Activated T-cell treated with anti-CD3 and anti-CD28 coated beads for 1 hour (primary cell): ENCODE measurements around the gene NOTCH1.
A peak's percentile ranks its signal among the peaks of the same experiment; 100 is the strongest.
"Not testable (repeated sequence)": the region's sequence is repeated elsewhere in the genome, so short reads cannot be mapped to it uniquely, and the experiment has no call there.

ENCODE experiments used
- DNase-seq: peaks from one replicate; pipeline ENCODE4 v3.0.0-alpha.2; 2020; ENCODE audit warnings: low read depth

The NOTCH1 gene

DNA sequence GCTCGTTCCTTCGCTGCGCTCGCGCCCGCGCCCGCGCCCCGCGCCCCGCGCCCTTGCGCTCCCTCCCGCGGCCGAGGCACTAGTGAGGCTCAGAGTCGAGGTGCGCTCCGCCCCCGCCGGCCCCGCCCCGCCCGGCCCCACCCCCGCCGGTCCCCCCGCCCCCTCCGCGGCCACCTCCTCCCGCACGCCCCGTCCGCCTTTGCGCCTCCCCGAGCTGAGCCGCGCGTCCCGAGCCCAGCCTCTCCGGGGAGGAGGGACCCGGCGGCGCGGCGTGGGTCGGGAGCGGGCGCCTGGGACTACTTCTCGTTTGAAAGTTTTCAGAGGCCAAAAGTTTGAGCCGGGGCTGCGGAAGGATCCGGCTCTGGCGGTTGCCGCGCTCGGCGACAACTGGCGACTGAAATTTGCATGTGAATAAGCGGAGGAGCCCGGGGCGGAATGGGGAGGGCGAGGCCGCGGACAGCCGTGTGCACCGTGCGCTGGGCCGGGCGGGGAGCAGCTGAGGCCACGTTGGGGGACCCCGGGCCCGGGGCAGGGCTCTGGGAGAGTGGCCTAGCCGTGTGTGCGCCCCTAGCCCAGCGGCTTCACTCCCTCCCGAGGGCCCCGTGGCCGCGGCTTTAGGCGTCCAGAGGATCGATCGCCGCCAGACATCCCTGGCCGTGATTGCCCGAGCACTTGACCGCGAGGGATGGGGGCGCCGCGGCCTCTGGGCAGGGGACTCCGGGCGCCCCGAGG, at the start of gene NOTCH1:
Gene NOTCH1 (minus strand): TSS at position 84 of the 732 bp plus-strand sequence. CDS start 262 bp downstream, outside the sequence.
- peak; percentile 79 for DNase-seq

DNA sequence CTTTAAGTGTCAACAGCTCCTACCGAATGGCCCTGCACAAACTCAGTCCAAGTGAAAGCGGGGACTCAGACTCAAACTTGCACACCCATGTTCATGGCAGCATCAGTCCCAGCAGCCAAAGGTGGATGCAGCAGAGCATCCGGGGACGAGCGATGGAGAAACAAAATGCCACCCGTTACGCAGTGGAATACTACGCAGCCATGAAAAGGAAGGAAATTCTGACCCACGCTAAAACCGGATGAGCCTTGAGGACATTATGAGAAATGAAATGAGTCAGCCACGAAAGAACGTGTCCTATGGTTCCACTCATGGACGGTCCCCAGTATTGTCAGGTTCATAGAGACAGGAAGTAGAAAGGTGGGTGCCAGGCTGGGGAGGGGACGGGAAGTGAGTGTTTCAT, 48.6 kb upstream of the NOTCH1 start:
- DNase-seq, result no peak

DNA sequence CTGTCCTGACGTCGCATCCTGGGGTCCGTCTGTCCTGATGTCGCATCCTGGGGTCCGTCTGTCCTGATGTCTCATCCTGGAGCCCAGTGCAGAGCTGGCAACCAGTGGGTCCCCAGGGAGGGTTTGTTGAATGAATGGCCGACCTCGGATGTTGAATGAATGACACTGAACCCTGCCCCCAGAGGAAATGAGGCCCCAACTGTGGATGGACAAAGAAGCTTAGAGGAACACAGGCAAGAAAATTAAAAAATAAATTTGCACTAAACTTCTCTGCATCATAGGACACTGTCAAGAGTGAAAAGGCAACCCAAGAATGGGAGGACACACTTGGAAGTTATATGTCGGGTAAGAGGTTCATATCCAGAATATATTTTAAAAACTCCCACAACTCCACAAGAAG, 47.7 kb upstream of the NOTCH1 start:
- no peak for DNase-seq

DNA sequence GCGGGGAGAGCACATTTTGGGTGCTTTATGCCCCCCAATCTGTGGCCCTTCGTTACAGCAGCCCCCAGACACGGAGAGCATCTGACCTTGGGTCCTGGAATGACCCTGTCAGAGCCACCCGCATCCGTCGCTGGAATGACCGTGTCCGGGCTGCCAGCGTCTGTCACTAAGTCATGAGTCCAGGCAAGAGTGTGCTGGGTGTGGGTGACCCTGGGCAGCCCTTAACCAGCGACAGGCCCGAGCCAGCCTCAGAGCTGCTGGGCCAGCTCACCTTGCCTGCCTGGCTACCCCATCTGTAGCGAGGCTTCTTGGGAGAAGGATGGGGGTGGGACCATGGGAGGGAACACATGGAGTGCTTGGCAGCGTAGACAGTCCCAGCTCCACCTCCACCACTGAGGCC, 46.8 kb upstream of the NOTCH1 start:
- DNase-seq, result no peak

DNA sequence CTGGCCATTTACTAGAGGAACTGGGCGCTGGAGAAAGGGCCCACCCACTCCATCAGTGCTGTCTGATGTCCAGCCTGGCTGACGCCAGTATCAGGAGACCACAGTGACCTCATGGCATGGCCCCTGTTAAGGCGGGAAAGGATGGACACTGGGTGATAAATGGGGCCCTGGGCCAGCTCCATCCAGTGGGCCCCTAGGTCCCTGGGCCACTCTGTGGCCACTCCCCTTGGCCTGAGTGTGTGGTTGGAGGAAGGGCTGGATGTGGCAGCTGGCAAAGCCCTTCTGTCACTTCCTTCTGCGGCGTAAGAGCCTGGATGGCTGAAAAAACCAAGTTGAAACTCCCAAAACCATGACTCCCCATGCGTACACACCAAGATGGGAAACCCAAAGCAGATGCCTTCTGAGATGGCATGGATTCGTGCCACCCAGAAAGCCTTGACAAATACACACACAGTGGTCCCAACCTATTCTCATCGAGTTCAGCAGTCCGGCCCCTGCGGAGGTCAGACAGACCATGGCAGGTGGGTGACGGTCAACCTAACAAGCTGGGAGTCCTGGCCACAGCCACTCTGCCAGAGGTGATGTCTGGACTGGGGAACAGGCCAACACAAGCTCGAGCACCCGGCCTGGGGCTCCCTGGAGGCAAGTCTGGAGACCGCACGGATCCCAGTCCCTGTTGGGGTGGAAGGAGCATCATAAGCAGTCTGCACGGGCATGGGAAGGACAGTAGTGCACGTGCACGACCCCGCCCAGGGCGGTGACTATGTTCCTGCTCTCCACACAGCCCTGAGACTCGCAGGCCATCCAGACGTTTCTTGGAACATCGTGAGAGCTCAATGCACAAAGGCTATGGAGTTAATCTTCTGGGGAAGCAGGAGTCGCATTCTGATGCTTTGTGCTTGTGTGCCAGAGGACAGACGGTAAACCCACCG, 45.2 kb upstream of the NOTCH1 start:
- no peak for DNase-seq

DNA sequence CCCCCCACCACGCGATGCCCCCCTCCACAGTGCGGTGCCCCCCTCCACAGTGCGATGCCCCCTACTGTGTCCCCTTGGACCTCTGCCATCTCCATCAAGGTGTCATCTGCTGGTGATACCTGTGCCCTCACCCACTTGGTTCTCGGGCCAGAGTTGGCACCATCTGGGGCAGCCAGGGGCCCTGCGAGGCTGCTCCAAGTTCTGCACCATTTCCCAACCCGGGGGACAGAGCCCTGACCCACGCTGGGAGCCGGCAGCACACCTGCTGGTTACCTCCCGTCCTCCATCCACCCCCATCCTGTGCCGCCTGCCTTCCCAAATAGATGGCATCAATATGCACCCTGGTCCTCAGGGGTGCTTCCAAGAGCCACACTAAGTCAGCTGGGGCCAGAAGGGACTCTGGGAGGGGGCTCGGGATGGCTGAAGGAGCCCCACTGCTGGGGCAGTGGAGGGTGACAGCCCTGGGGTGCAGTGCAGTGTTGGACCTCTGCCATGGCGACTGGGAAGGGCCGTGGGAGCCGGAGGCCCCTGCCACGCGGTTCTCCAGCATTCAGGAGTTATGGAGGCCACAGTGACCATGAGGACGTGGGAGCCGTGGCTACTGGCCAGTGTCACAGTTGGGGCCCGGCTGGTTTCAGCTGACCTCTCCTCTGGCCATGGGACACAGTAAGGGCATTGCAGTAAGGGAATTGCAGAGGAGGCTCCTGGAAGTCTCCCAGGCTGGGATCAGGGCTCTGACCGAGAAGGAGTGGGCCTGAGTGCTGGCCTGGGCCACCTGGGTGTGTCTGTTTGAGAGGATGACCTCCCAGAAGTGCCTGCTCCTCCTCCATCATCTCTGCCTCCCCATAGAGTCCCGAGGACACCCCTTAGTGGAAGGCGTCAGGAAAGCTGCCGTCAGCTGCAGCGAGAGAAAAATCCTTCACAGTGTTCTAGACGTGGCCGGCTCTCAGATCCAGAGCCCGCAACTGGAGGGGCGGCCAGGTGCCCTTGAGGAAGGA, 44.2 kb upstream of the NOTCH1 start:
- no peak for DNase-seq

DNA sequence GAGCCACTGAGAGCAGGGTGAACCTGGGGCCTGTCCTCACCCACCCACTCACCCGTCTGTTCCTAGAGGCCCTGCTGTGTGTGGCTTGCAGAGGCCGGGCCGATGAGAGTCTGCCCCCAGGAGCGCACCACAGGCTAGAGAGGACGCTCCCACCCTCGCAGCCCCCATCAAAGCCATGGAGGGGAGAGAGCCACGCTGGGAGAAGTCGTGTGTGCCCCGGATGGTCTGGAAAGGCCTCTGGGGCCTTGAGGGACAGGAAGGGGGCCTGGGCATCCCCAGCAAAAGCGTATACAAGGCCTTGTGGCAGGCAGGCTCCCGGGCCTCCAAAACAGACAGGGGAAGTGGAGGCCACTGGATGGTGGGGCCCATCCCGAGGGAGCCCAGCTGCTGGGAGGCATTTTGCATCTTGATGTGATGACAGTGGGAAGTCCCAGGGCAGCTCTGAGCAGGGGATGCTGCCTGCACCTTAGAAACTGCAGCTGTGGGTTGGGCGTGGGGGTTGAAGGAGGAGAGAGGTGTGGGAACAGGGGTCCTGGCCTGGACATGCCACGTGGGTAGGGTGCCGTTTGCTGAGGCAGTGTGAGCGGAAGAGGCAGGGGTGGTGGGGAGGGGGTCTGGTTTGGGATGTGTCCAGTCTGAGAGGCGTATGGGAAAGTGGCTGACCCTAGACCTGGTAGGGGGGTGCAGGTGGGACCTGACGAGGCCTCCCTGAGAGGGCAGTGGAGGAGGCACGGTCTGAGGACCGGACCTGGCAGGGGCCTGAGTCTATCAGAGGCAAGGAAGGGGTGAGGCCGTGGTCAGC, 43.0 kb upstream of the NOTCH1 start:
- DNase-seq, result no peak

DNA sequence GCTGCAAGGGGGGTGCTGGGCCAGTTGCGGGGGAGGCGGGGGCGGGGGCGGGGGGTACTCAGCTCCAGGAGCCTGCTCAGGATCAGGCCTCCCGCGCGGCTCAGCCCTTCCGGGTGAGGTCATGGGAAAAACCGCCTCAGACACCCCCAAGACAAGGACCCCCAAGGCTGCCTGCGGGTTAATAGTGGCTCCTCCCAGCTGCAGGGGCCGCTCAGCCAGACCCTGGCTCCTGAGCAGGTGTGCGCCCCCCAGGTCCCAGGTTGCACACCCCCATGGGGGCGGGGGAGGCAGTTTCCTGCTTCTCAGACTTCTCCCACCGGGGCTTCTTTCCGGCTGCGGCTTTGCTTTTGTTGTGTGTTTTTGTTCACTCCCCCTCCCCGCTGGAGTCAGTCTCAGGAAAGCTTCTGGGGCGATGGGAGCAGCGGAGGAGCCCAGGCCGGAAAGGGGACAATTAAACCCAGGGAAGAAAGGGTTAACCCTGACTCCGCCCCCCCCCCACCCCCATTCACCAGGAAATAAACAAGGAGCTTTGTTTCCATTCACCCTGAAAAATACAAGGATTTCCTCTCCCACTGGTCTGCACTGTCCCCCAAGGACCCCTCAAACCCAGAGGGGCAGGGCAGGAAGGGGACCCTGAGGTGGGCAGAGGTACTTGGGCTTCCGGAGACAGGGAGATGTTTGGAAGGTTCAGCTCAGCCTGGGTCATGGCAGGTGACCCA, 42.3 kb upstream of the NOTCH1 start:
- DNase-seq, result no peak

DNA sequence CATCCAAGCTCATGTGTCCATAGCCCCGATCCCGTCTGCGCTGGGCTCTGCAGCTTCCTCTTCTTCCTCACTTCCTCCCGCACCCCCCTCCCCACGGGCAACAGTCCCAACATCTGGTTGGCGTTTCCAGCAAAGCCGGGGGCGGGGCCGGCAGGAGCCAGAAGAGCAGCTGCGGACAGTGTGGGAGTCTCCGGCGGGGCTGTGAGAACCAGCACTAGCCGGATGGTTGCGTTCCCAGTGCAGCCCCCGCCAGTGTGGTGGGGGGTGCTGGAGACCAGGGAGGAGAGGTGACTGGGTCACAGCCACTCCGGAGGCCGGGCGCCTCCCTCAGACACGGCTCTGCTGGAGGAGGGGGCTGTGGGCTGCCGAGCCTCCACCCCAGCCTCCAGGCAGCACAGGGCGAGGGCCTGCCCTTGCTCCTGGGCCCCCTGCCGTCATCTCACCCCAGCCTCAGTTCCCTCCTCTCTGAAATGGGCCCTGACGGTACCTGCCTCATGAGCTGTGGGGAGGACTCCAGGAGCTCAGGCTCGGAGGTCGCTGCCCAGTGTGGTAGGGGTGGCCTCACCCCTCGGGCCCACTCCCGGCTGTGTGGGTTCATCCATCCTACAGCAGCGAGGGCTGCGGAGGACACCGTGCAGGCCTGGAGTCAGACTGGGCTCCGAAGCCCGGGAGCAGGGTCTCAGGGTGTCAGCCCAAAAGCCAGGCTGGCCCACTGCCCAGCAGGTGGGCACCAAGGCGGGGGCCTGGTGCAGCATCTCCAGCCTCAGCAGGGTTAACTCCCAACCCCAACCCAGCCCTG, 41.5 kb upstream of the NOTCH1 start:
- DNase-seq, result no peak

DNA sequence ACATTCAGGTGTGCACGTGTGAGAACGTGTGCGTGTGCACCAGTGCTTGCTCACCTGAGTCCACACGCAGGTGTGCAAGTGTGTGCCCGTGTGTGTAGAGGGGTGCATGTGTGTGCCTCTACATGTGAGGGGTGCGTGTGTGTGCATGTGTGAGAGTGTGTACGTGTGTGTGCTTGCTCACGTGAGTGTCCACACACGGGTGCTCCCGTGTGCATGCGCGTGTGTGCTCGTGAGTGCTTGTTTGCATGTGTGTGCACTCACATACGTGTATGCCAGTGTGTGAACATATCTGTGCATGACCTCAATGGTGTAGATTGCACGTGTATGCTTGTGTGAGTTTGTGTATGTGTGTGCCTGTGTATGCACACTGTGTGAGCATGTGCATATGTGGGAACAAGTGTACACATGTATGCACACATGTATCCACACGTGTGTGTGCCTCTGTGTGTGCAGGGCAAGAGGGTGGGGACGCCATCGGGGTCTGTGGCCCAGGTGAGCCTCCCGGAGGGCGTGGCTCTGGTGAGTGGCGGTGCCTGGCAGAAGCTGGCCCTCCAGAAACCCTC, 40.6 kb upstream of the NOTCH1 start:
- DNase-seq, result no peak

DNA sequence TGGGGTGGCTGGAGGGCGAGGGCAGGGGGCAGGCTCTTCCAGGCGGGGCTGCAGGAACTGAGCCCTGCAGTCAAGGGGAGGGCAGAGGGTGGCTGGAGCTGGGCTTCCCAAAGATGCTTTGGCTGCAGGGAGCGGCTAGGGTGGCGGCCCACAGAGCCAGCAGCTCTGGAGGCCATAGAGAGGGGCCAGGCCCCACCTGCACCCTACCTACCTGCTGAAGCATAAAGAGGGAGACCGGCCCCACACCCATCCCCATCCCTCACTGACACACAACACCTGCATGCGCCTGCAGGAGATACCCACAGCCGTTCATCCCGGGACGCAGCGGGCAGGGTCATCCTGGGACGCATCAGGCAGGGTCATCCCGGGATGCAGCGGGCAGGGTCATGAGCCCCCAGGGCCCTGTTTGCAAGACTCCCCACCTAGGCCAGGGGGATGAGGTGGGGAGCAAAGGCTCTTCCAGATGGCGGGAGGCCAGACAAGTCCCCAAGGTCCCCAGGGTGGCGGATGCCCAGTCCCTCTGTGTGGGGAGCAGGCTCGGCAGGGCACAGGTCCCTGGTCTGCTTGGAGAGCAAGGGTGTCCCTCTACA, 39.8 kb upstream of the NOTCH1 start:
- DNase-seq, result no peak

DNA sequence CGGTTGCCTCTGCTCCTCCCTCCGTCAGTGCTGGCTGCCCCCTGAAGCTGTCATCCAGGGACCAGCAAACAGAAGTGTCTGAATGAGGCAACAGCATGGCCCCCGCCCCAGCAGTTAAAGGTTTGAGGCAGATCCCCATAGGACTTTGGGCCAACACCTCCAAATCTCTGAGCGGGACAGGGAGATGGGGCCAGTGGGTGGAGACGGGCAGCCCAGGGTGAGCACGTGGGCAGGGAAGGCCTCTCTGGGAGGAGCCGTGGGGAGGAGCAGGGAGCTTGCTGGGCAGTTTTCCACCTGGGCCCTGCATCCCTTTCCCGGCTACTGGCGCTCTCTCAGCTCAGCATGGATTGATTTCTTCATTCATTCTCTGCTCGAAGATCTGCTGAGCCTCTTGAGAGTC, 39.1 kb upstream of the NOTCH1 start:
- no peak for DNase-seq

DNA sequence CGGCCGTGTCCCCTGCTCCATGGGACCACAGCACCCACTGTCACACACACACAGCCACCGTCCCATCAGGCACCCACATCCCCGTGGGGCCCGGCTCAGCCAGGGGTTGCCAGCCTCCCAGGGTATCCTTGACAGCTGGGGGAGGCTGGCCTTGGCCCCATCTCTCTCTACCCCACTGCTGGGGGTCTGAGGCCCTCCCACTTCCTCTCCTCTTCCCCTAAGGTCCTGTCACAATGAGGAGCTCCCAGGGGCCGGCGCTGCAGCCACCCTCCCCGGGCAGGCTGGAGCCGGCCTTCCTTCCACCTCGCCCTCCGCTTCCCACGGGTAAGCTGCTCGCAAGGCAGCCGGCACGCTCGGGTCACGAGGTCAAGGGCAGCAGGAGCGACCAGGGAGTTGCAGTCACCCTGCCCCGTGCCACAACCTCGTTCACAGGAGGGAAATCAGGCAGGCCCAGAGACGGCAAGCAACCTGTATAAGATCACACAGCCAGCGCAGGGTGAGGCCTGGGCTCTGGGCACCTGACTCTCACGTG, 38.6 kb upstream of the NOTCH1 start:
- DNase-seq, result no peak

DNA sequence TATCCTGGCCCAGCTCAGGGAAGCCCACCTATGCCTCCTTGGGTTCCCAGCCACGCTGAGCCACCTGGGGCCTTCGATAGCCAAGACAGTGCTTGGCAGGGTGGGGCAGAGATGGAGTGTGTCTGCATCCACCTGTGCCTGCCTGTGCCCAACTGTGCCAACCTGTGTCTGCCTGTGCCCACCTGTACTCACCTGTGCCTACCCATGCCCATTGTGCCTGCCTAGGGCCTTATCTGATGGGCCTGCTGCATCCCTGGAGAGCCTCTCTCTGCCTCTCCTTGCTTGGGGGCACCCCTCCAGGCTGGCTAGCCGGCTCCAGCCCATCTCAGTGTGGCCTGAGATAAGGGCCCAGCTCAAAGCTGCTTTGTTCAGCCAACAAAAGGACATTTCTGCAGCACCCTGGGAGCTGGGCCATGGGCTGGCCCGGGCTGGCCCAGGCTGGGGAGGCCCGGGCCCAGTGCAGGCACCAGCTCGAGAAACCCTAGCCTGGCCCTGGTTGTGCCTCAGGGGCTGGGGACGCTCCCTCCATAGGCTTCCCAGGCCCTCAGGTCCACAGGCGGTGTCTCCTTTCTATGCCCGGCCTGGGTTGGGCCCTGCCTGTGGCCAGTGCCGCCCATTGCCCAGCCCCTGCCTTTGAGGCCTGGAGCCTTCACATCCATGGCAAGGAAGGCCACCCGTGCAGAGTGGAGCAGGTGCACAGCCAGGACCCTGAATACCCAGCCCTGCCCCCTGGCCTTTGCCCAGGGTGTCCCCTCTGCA, 37.3 kb upstream of the NOTCH1 start:
- no peak for DNase-seq

DNA sequence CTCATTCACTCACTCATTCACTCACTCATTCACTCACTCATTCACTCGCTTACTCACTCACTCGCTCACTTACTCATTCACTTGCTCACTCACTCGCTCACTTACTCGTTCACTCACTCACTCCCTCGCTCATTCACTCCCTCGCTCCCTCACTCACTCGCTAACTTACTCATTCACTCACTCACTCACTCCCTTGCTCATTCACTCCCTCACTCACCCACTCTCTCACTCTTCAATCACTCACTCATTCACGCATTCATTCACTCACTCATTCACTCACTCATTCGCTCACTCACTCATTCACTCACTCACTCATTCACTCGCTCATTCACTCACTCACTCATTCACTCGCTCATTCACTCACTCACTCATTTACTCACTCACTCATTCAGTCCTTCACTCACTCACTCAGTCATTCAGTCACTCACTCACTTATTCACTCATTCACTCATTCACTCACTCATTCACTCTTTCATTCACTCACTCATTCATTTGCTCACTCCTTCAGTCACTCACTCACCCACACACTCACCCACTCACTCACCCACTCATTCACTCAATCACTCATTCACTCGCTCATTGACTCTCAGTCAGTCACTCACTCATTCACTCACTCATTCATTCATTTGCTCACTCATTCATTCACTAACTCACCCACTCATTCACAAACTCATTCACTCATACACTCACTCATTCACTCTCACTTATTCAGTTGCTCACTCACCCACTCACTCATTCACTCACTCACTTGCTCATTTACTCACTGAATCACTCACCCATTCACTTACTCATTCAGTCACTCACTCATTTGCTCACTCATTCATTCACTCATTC, 36.0 kb upstream of the NOTCH1 start:
- DNase-seq, result no peak

DNA sequence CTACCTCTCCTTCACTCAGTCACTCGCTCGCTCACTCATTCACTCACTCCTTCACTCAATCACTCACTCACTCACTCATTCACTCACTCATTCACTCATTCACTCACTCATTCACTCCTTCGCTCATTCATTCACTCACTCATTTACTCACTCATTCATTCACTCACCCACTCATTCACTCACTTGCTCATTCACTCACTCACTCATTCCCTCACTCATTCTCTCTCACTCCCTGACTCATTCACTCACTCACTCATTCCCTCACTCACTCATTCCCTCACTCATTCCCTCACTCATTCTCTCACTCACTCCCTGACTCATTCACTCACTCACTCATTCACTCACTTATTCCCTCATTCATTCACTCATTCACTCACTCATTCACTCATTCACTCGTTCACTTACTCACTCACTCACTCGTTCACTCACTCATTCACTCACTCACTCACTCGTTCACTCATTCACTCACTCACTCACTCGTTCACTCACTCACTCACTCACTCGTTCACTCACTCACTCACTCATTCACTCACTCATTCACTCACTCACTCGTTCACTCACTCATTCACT, 33.9 kb upstream of the NOTCH1 start:
- not testable (repeated sequence) for DNase-seq
